Ascending aorta (tissue), 2 donors: ENCODE data around the gene ZIC1. TPM values are rescaled to one million over a fixed set of nuclear protein-coding genes. Genes with fewer than 3 reads are reported as not detected.

ENCODE experiments used
- DNase-seq, 2 donors: peaks; one replicate each; pipeline ENCODE4 v3.0.0-alpha.2; 2019; ENCODE audit warnings: low spot score in 2 of 2
- H3K27ac ChIP-seq, 2 donors: fragments of 200-600 bp; sonication (generic); one replicate each; pipeline ENCODE4 v1.5.1; 2016 to 2017; ENCODE audit warnings: mild to moderate bottlenecking in 1 of 2
- H3K27me3 ChIP-seq: fragments of 200-600 bp; sonication (generic); one replicate; pipeline ENCODE4 v1.5.1; 2017
- H3K36me3 ChIP-seq, 2 donors: fragments of 200-600 bp; sonication (generic); one replicate each; pipeline ENCODE4 v1.5.1; 2016
- H3K4me1 ChIP-seq, 2 donors: fragments of 200-600 bp; sonication (generic); one replicate each; pipeline ENCODE4 v1.5.1; 2016 to 2017; ENCODE audit warnings: mild to moderate bottlenecking in 1 of 2
- H3K4me3 ChIP-seq, 2 donors: fragments of 200-600 bp; sonication (generic); one replicate each; pipeline ENCODE4 v1.5.1; 2016 to 2017; ENCODE audit warnings: mild to moderate bottlenecking in 1 of 2
- H3K9me3 ChIP-seq, 2 donors: fragments of 200-600 bp; sonication (generic); one replicate each; pipeline ENCODE4 v1.5.1; 2016
- intact Hi-C: fragments of 100-400 bp; cut with DNase I; formaldehyde crosslinking; loops from one replicate; pipeline ENCODE4 v1.15.1; 2023
- total RNA-seq: library from RNA; depleted of rRNA; stranded (reverse); fragments of >200 nt; gene quantifications from one replicate; pipeline ENCODE4 v1.1.0, GENCODE V29; 2016
- TF ChIP-seq, protein P1 (sequence below), 3 experiments: fragments of 200-600 bp in 2 of 3; fragments of 450-650 bp in 1 of 3; sonication (generic) in 2 of 3; IDR thresholded peaks; one replicate each; pipeline ENCODE4 v1.5.1; 2016 to 2019; ENCODE audit warnings: antibody characterized with exemption in 3 of 3, mild to moderate bottlenecking in 1 of 3, moderate library complexity in 1 of 3

ZIC1 gene
- total RNA-seq, 1 donor from 2014 or later: 1.5 TPM

DNA sequence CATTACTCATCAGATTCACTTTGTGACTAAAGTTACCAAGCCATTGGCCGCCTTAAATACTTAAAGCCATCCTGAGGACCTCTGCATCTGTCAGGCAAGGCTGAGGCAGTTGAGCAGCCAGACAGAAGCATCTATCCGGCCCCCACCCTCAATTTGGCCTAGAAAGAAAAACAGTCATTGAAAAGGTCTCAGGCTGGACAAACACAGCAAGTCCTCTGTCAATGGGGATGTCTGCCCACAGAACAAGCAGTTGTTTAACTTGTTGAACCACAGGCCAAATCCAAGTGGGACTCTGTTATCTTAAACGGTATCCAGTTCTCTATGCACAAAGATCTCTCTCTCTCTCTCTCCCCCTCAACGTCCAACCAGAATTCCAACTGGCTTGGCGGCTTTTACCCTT, 5.7 kb upstream of the ZIC1 start:
- TF ChIP-seq, protein P1, sequence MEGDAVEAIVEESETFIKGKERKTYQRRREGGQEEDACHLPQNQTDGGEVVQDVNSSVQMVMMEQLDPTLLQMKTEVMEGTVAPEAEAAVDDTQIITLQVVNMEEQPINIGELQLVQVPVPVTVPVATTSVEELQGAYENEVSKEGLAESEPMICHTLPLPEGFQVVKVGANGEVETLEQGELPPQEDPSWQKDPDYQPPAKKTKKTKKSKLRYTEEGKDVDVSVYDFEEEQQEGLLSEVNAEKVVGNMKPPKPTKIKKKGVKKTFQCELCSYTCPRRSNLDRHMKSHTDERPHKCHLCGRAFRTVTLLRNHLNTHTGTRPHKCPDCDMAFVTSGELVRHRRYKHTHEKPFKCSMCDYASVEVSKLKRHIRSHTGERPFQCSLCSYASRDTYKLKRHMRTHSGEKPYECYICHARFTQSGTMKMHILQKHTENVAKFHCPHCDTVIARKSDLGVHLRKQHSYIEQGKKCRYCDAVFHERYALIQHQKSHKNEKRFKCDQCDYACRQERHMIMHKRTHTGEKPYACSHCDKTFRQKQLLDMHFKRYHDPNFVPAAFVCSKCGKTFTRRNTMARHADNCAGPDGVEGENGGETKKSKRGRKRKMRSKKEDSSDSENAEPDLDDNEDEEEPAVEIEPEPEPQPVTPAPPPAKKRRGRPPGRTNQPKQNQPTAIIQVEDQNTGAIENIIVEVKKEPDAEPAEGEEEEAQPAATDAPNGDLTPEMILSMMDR (IDR thresholded peaks at IDR 0.05): no peak
- Histone ChIP-seq H3K36me3 (no peaks in the 10 kb centered on the region), H3K27me3 (peaks cover 29% of the 10 kb centered on the region), H3K27ac (no peak overlapping the region), H3K9me3 (no peaks in the 10 kb centered on the region), H3K4me1 (no peaks in the 10 kb centered on the region), H3K4me3 (no peak overlapping the region)
- intact Hi-C loops: no loop called here
- DNase-seq: no peak

DNA sequence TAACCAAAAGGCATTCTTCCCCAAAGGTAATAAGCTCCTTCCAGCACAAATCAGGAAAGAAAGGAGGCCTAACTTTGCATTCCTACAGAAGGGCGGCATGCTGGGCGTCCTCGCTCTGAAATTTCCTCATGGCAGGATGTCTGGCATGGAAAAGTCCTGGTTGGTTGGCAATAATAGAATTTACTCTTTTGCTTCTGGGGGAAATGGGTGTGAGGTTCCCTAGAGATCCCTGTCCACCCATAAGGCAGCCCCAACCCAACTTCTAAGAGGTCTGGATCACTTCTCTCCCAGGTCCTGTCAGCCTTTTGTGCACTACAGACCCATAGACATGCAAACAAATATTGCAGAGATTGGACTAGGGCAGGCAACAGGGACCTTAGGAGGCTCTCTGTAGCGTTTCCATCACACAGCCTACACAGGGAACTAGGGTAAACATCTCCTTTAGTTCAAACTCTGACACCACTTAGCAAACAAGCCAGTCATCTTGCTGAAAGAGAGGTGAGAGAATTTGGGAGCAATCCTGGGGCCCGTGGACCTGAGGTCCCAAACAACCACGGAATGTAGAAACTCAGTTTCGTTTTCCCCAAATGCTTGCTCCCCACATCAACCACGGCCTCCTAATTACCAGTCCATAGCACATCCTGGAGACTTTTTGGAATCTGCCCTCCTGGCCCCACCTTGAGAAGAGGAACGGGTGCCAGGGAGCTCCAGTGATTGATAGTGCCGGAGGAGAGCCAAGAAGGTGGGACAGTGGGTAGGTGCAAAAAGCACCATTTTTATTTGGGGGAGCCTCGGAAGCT, 5.0 kb upstream of the ZIC1 start:
- H3K9me3 ChIP-seq: no peaks in the 10 kb centered on the region
- intact Hi-C loops: no loop called here
- no peak for DNase-seq
- H3K4me1 ChIP-seq: no peaks in the 10 kb centered on the region
- peaks cover 29% of the 10 kb centered on the region for H3K27me3 ChIP-seq
- H3K4me3 ChIP-seq: no peak overlapping the region
- no peaks in the 10 kb centered on the region for H3K36me3 ChIP-seq
- no peak overlapping the region for H3K27ac ChIP-seq
- TF ChIP-seq, protein P1 (IDR thresholded peaks at IDR 0.05): no peak

DNA sequence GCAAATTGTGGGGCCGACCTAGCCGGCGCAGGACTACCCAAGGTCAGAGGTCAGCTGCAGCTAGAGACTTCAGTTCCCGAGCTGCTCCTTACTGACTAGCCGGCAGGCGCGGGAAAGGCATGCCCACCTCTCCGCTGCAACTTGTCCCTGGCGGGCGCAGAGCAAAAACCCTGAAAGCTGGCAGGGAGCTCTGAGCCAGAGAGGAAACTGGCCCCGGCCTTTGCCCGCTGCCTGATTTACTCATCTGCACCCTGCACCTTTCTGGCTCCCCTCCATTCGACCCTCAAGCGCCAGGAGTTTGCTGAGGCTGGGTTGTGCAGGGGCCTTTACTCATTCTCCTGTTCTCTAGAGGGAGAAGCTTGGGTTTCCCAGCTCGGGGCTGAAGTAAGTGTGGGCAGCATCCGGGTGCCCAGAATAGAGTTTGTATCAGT, 4.3 kb upstream of the ZIC1 start:
- Histone ChIP-seq H3K4me3 (no peak overlapping the region), H3K9me3 (no peaks in the 10 kb centered on the region), H3K4me1 (peaks cover 0 to 3% of the 10 kb centered on the region in 2 donors), H3K36me3 (no peaks in the 10 kb centered on the region), H3K27ac (no peak overlapping the region), H3K27me3 (peaks cover 34% of the 10 kb centered on the region)
- DNase-seq: no peak
- TF ChIP-seq, protein P1 (IDR thresholded peaks at IDR 0.05): no peak
- intact Hi-C loops: no loop called here

DNA sequence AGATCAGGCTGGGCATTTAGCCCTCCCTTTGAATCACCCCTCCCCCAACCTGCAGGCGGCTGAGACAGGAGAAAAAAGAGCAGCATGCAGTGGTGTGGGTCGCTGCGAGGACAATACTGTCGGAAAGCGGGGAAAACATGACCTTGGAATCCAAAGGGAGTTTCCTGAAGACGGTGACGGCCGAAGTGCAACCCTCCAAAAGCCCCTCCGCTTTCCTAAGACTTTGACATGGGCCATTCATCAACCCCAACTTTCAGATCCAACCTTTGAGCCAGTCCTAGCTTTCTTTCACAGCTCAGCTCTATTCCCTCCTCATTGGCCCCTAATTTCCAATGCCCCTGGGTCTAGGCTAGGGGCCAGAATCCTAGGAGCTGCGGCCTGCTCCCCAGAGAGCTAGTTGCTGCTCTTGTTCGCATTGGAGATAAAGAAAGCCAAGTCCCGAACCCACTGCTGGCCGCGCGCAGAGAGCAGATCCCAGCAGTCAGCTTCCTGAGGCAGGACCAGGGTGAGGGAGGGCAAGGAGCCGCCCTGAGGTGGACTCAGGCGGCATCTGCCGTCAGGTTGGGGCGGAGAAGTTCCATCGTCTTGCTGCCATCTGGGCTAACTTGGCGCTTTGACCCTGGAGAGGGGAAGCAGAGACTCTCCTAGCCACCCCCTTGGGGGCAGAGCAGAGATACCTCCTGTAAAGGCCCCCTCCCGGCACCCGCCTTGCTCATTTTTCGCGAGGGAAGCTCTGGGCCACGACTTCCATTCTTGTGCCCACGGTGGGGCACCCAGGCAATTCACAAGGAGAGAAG, 3.7 kb upstream of the ZIC1 start:
- Histone ChIP-seq H3K9me3 (no peaks in the 10 kb centered on the region), H3K4me3 (no peak overlapping the region), H3K4me1 (peaks cover 5 to 9% of the 10 kb centered on the region in 2 donors), H3K36me3 (no peaks in the 10 kb centered on the region), H3K27ac (no peak overlapping the region), H3K27me3 (peaks cover 40% of the 10 kb centered on the region)
- intact Hi-C loops: no loop called here
- no peak for DNase-seq
- TF ChIP-seq, protein P1 (IDR thresholded peaks at IDR 0.05): no peak

DNA sequence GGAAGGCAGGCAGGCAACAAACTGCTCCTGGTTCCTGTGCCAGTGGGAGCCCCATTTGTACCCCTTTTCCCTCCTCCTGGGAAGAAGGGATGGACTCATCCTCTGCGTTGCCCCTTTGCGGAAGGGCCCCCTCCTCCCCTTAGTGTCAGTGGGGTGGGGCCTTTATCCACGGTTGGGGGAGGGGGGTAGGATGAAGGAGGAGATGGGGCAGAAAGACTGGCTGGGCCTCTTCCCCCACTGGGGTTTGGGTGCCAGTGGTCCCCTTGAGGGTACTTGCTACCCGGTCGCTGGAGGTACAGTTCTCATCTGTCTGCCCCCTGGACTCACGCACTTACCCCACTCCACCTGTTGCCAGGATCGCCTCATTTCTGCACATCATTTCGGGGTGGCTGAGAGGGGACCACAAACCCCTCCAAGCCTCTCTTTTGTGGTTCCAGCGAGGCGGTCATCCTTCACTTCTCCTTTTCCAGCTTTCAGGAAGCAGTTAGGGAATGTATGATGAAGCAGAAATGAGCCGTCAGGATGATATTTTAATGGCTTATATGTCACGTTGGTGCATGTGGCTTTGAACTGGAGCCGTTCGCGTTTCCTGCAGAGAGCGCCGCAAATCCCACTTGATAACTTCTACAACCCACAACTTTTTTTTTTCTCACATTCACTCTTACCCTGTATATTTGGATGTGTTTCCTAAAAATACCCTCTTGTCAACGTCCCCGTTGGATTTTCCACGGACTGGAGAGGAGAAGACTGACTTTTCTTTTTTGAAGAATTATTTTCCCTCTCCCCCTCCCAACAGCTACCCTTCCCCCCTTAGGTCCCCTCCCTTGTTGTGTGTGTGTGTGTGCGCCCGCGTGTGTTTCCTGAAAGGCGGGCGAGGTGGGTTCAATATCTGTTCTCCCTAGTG, 2.9 kb upstream of the ZIC1 start, which contains the start of gene ZIC4:
ZIC4 (minus strand) TSS at position 516 of the 904 bp plus-strand sequence. CDS start 3,746 bp downstream, outside the sequence.
- no peak for DNase-seq
- H3K27me3 ChIP-seq: peaks cover 46% of the 10 kb centered on the region
- no peak within 1 kb of the TSS for H3K4me3 ChIP-seq
- no peaks in the 10 kb centered on the region for H3K36me3 ChIP-seq
- peaks cover 9% of the 10 kb centered on the region in 2 donors for H3K4me1 ChIP-seq
- H3K9me3 ChIP-seq: no peaks in the 10 kb centered on the region
- no peak within 1 kb of the TSS for H3K27ac ChIP-seq
- TF ChIP-seq, protein P1 (IDR thresholded peaks at IDR 0.05): no peak
- intact Hi-C loops: no loop called here
